GM12878 (cell line): ENCODE measurements around the gene SOX11.

ENCODE experiments used
- CREM ChIP-seq: IDR thresholded peaks from 2 replicates; pipeline ENCODE4 v1.6.1; 2014; ENCODE audit warnings: antibody characterized with exemption, low read depth
- EZH2 ChIP-seq: IDR thresholded peaks from 2 replicates; pipeline ENCODE4 v1.6.1; 2012; ENCODE audit warnings: low read depth, mild to moderate bottlenecking, control low read depth, inconsistent platforms, low read length, borderline replicate concordance; ENCODE audit not compliant: control insufficient read depth
- HCFC1 ChIP-seq: fragments of 150-350 bp; IDR thresholded peaks from 2 replicates; pipeline ENCODE4 v1.6.1; 2014; ENCODE audit warnings: low read length
- TF ChIP-seq, protein P1 (sequence below), 3 experiments: IDR thresholded peaks in 2 of 3; conservative IDR thresholded peaks in 1 of 3; 2 replicates each; pipeline ENCODE4 v1.5.1; 2011; ENCODE audit warnings: low read depth in 3 of 3, low read length in 3 of 3, mild to moderate bottlenecking in 3 of 3, control low read depth in 2 of 3, moderate library complexity in 2 of 3, inconsistent platforms in 1 of 3, mixed read lengths in 1 of 3; ENCODE audit not compliant: control insufficient read depth in 2 of 3, insufficient read depth in 1 of 3; ENCODE audit errors: extremely low read depth in 1 of 3

DNA sequence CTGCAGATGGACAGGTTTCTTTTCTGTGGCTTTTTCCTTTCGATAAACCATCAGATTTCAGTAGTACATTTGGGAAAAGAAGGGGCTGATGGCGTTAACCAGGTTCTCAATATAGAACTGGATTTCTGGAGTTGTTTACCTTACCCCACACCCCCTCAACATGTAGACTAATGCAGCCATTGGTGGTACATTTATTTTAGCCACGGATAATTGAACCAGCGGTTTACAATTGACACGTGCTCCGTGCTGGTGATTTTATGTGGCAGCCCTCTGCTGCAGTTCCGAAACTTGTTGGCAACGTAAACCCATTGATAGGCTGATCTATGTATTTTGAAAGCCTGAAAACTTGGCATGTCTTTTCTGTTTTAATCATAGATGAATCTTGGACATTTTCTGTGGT lies 5.4 kb downstream of the SOX11 start:
- TF ChIP-seq, protein P1, sequence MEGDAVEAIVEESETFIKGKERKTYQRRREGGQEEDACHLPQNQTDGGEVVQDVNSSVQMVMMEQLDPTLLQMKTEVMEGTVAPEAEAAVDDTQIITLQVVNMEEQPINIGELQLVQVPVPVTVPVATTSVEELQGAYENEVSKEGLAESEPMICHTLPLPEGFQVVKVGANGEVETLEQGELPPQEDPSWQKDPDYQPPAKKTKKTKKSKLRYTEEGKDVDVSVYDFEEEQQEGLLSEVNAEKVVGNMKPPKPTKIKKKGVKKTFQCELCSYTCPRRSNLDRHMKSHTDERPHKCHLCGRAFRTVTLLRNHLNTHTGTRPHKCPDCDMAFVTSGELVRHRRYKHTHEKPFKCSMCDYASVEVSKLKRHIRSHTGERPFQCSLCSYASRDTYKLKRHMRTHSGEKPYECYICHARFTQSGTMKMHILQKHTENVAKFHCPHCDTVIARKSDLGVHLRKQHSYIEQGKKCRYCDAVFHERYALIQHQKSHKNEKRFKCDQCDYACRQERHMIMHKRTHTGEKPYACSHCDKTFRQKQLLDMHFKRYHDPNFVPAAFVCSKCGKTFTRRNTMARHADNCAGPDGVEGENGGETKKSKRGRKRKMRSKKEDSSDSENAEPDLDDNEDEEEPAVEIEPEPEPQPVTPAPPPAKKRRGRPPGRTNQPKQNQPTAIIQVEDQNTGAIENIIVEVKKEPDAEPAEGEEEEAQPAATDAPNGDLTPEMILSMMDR (IDR thresholded peaks at IDR 0.05 in 2 of 3, conservative IDR thresholded peaks at IDR 0.05 in 1 of 3; ENCODE audit: control insufficient read depth in 2 of 3, extremely low read depth in 1 of 3, insufficient read depth in 1 of 3, low read depth in 3 of 3, low read length in 3 of 3), result no peak
- TF ChIP-seq CREM (no peak), HCFC1 (no peak), EZH2 (no peak)
